ENCODE measurements around the gene ISM2. TPM values are rescaled to one million over a fixed set of nuclear protein-coding genes. Genes with fewer than 3 reads are reported as not detected.

ISM2 gene
- total and polyA plus RNA-seq, 2 of the 13 experiments (the other 11 are each of a cell fraction or from before 2014, with no cell fraction given): 1.8 to 40.7 TPM

DNA sequence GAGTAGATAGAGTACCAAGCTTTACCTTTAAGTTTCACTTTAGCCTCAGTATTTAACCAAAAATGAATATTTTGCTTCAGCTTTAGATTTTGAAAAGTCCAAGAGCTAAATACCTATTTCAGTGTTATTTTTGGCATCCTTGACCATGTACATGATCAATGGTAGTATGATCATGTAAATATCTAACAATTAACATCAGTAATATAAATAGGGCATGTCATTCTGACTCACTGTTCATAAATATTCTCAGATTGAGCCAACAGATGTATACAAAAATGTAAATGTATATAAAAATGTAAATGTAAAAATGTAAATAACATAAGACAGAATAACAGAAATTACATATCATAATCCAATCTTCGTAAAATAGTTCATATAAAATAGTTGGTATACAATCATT lies 60.0 kb downstream of the ISM2 start:
- ChIA-PET CTCF (ENCODE audit: low intra/inter-chr PET ratio, low total read pairs) (no interaction called here), POLR2A (no interaction called here)
- Histone ChIP-seq H3K9me3 (ENCODE audit: low read length) (no peaks in the 10 kb centered on the region), H3K27ac (ENCODE audit: extremely low read length, insufficient read depth, low read length) (no peak overlapping the region), H2AFZ (ENCODE audit: low read length) (no peak overlapping the region), H3K4me3 (replicated peaks in 1 of 3; ENCODE audit: insufficient read depth in 1 of 3, low read depth in 2 of 3, low read length in 3 of 3) (no peak overlapping the region), H4K20me1 (ENCODE audit: insufficient read depth, low read length) (no peaks in the 10 kb centered on the region), H3K9ac (ENCODE audit: insufficient read depth, low read depth, low read length) (no peak overlapping the region), H3K27me3 (ENCODE audit: control insufficient read depth in 1 of 2, insufficient read depth in 2 of 2, low read length in 2 of 2) (no peaks in the 10 kb centered on the region; a peak in 1 of 5 replicates), H3K4me2 (ENCODE audit: low read depth, low read length) (no peak overlapping the region), H3K4me1 (ENCODE audit: insufficient read depth, low read length) (no peaks in the 10 kb centered on the region), H3K79me2 (ENCODE audit: insufficient read depth, low read length) (no peaks in the 10 kb centered on the region), H3K36me3 (replicated peaks in 1 of 2; ENCODE audit: control insufficient read depth in 1 of 2, insufficient read depth in 2 of 2, low read length in 2 of 2) (peaks cover 9 to 50% of the 10 kb centered on the region in 2 experiments)
- 98% methylated on average over 1 of the region's 1 CpG for WGBS (ENCODE audit: low lambda C conversion rate)
- TF ChIP-seq NFE2L2 (IDR thresholded peaks at IDR 0.05; ENCODE audit: low read length) (no peak), HDAC6 (IDR thresholded peaks at IDR 0.05; ENCODE audit: low read depth, low read length) (no peak), REPIN1 (CRISPR knock-in tag; IDR thresholded peaks at IDR 0.05; ENCODE audit: borderline replicate concordance, low read depth) (no peak), GATA4 (IDR thresholded peaks at IDR 0.05; ENCODE audit: borderline replicate concordance, low read depth) (no peak), NR2C2 (CRISPR knock-in tag; IDR thresholded peaks at IDR 0.05; ENCODE audit: borderline replicate concordance) (no peak), RAD21 (CRISPR knock-in tag; IDR thresholded peaks at IDR 0.05) (no peak), HOXA7 (CRISPR knock-in tag; IDR thresholded peaks at IDR 0.05) (no peak), MXI1 (IDR thresholded peaks at IDR 0.05; ENCODE audit: borderline replicate concordance, low read depth, low read length) (no peak), TCF7L2 (IDR thresholded peaks at IDR 0.05; ENCODE audit: low read depth, low read length) (no peak), ZSCAN20 (CRISPR knock-in tag; IDR thresholded peaks at IDR 0.05; ENCODE audit: borderline replicate concordance) (no peak), ZNF841 (CRISPR knock-in tag; IDR thresholded peaks at IDR 0.05; ENCODE audit: borderline replicate concordance) (no peak), ZNF335 (CRISPR knock-in tag; IDR thresholded peaks at IDR 0.05) (no peak), ZNF556 (CRISPR knock-in tag; IDR thresholded peaks at IDR 0.05; ENCODE audit: borderline replicate concordance) (no peak), ZNF660 (CRISPR knock-in tag; IDR thresholded peaks at IDR 0.05; ENCODE audit: borderline replicate concordance, low read depth) (no peak), ZNF180 (CRISPR knock-in tag; IDR thresholded peaks at IDR 0.05; ENCODE audit: borderline replicate concordance, low read depth) (no peak)
- TF ChIP-seq, protein P1, sequence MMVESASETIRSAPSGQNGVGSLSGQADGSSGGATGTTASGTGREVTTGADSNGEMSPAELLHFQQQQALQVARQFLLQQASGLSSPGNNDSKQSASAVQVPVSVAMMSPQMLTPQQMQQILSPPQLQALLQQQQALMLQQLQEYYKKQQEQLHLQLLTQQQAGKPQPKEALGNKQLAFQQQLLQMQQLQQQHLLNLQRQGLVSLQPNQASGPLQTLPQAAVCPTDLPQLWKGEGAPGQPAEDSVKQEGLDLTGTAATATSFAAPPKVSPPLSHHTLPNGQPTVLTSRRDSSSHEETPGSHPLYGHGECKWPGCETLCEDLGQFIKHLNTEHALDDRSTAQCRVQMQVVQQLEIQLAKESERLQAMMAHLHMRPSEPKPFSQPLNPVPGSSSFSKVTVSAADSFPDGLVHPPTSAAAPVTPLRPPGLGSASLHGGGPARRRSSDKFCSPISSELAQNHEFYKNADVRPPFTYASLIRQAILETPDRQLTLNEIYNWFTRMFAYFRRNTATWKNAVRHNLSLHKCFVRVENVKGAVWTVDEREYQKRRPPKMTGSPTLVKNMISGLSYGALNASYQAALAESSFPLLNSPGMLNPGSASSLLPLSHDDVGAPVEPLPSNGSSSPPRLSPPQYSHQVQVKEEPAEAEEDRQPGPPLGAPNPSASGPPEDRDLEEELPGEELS (CRISPR knock-in tag; IDR thresholded peaks at IDR 0.05): no peak
- TF ChIP-seq, protein P2, sequence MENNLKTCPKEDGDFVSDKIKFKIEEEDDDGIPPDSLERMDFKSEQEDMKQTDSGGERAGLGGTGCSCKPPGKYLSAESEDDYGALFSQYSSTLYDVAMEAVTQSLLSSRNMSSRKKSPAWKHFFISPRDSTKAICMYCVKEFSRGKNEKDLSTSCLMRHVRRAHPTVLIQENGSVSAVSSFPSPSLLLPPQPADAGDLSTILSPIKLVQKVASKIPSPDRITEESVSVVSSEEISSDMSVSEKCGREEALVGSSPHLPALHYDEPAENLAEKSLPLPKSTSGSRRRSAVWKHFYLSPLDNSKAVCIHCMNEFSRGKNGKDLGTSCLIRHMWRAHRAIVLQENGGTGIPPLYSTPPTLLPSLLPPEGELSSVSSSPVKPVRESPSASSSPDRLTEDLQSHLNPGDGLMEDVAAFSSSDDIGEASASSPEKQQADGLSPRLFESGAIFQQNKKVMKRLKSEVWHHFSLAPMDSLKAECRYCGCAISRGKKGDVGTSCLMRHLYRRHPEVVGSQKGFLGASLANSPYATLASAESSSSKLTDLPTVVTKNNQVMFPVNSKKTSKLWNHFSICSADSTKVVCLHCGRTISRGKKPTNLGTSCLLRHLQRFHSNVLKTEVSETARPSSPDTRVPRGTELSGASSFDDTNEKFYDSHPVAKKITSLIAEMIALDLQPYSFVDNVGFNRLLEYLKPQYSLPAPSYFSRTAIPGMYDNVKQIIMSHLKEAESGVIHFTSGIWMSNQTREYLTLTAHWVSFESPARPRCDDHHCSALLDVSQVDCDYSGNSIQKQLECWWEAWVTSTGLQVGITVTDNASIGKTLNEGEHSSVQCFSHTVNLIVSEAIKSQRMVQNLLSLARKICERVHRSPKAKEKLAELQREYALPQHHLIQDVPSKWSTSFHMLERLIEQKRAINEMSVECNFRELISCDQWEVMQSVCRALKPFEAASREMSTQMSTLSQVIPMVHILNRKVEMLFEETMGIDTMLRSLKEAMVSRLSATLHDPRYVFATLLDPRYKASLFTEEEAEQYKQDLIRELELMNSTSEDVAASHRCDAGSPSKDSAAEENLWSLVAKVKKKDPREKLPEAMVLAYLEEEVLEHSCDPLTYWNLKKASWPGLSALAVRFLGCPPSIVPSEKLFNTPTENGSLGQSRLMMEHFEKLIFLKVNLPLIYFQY (CRISPR knock-in tag; IDR thresholded peaks at IDR 0.05; ENCODE audit: borderline replicate concordance): no peak
- FAIRE-seq: no peak
- BruUV-seq (replicated peaks): no TSS peak
- no peak for DNase-seq (ENCODE audit: low spot score)
- intact Hi-C loops (cut with micrococcal nuclease; ENCODE audit: unreplicated experiment) (no loop called here), in situ Hi-C loops (cut with HindIII; ENCODE audit: extremely low pct_ligation_motif_present, low pct_unique_long_range_greater_than_20kb) (no loop called here)
- ATAC-seq: no peak

Data from HepG2 (cell line).